Colonic mucosa (tissue), 4 donors: Measurements from ENCODE around the gene DTNBP1. TPM values are rescaled to one million over a fixed set of nuclear protein-coding genes. Genes with fewer than 3 reads are reported as not detected.

Source experiments
- DNase-seq: peaks from one replicate; pipeline ENCODE4 v3.0.0-alpha.2; 2020
- H3K27ac ChIP-seq: fragments of 200-600 bp; one replicate; pipeline ENCODE4 v1.8.0; 2021
- H3K27me3 ChIP-seq: fragments of 200-600 bp; one replicate; pipeline ENCODE4 v1.8.0; 2021
- H3K36me3 ChIP-seq: fragments of 200-600 bp; one replicate; pipeline ENCODE4 v1.8.0; 2021
- H3K4me1 ChIP-seq: fragments of 200-600 bp; one replicate; pipeline ENCODE4 v1.8.0; 2021; ENCODE audit warnings: mild to moderate bottlenecking
- H3K4me3 ChIP-seq: fragments of 200-600 bp; one replicate; pipeline ENCODE4 v1.8.0; 2021
- H3K9ac ChIP-seq, 2 donors: one replicate each; pipeline ENCODE4 v1.7.0; 2013; ENCODE audit warnings: control low read depth in 2 of 2, low read depth in 2 of 2, low read length in 2 of 2
- H3K9me3 ChIP-seq: fragments of 200-600 bp; one replicate; pipeline ENCODE4 v1.8.0; 2021
- CTCF ChIP-seq: fragments of 200-600 bp; IDR thresholded peaks from one replicate; pipeline ENCODE4 v1.8.0; 2022; ENCODE audit warnings: antibody characterized with exemption, mild to moderate bottlenecking
- intact Hi-C: fragments of 100-400 bp; cut with DNase I; formaldehyde crosslinking; loops from one replicate; pipeline ENCODE4 v1.14.1; 2022
- total RNA-seq, 2 donors: library from RNA; stranded (reverse); fragmentation: NEBNext Ultra II Directional in 1 of 2; extraction: Animal tissue kit (Norgen Biotek cat#: 25700) in 1 of 2; gene quantifications; one replicate each; pipeline ENCODE4 v1.2.1, GENCODE V29; 2021
- donor health status: healthy.
- donor health status: DM: no; HTN: no; CAD: no.
- donor health status: DM: no; HTN: no; CAD: no.

DTNBP1 gene
- total RNA-seq, 2 donors from 2014 or later: 17.4 to 22.0 TPM

- Histone ChIP-seq H3K36me3 (no peaks in the 10 kb centered on the region), H3K27me3 (no peaks in the 10 kb centered on the region), H3K27ac (no peak overlapping the region), H3K4me1 (no peaks in the 10 kb centered on the region), H3K9me3 (no peaks in the 10 kb centered on the region), H3K9ac (no peak overlapping the region), H3K4me3 (no peak overlapping the region)
- DNase-seq: no peak
- no peak for TF ChIP-seq CTCF
- intact Hi-C loops: no loop called here
These were observed 161.7 kb downstream of the DTNBP1 start for GRCh38 chr6:15500901-15501825.

GRCh38 chr6:15500078-15500740 lies 162.6 kb downstream of the DTNBP1 start:
- H3K36me3 ChIP-seq: no peaks in the 10 kb centered on the region
- no peaks in the 10 kb centered on the region for H3K27me3 ChIP-seq
- no peak overlapping the region for H3K27ac ChIP-seq
- H3K9me3 ChIP-seq: no peaks in the 10 kb centered on the region
- H3K4me1 ChIP-seq: no peaks in the 10 kb centered on the region
- DNase-seq: no peak
- no peak overlapping the region for H3K9ac ChIP-seq
- no peak overlapping the region for H3K4me3 ChIP-seq
- intact Hi-C loops: no loop called here
- TF ChIP-seq CTCF: no peak

GRCh38 chr6:15499591-15499990 lies 163.2 kb downstream of the DTNBP1 start:
- Histone ChIP-seq H3K27ac (no peak overlapping the region), H3K27me3 (no peaks in the 10 kb centered on the region), H3K4me3 (no peak overlapping the region), H3K9ac (no peak overlapping the region), H3K36me3 (no peaks in the 10 kb centered on the region), H3K4me1 (no peaks in the 10 kb centered on the region), H3K9me3 (no peaks in the 10 kb centered on the region)
- no peak for DNase-seq
- intact Hi-C loops: loop anchor here (10.0 kb wide), 2 partner anchors 125 to 1285 kb away; no protein-coding TSS in a partner anchor
- TF ChIP-seq CTCF: no peak

- DNase-seq: no peak
- no peaks in the 10 kb centered on the region for H3K36me3 ChIP-seq
- no peaks in the 10 kb centered on the region for H3K9me3 ChIP-seq
- intact Hi-C loops: loop anchor here (10.0 kb wide), 2 partner anchors 126 to 1284 kb away; no protein-coding TSS in a partner anchor
- H3K4me3 ChIP-seq: no peak overlapping the region
- no peak overlapping the region for H3K27ac ChIP-seq
- H3K9ac ChIP-seq: no peak overlapping the region
- H3K4me1 ChIP-seq: no peaks in the 10 kb centered on the region
- H3K27me3 ChIP-seq: no peaks in the 10 kb centered on the region
- TF ChIP-seq CTCF: no peak
These were observed 163.7 kb downstream of the DTNBP1 start for GRCh38 chr6:15499125-15499524.

GRCh38 chr6:15498640-15499039 lies 164.2 kb downstream of the DTNBP1 start:
- intact Hi-C loops: loop anchor here (10.0 kb wide), 2 partner anchors 126 to 1284 kb away; no protein-coding TSS in a partner anchor
- no peak for DNase-seq
- H3K36me3 ChIP-seq: no peaks in the 10 kb centered on the region

More at GRCh38 chr6:15498640-15499039, 164.2 kb downstream of the DTNBP1 start:
- Histone ChIP-seq H3K27me3 (no peaks in the 10 kb centered on the region), H3K27ac (no peak overlapping the region), H3K9ac (no peak overlapping the region), H3K4me1 (no peaks in the 10 kb centered on the region), H3K9me3 (no peaks in the 10 kb centered on the region), H3K4me3 (no peak overlapping the region)
- TF ChIP-seq CTCF: no peak
